ENCODE data around the gene CYFIP1.

GRCh38 chr15:22980189-22981050 lies at the start of gene CYFIP1:
- no peak for TF ChIP-seq CTCF (IDR thresholded peaks at IDR 0.05 in 8 of 11, conservative IDR thresholded peaks at IDR 0.05 in 3 of 11)
- TF ChIP-seq POLR2AphosphoS5 (IDR thresholded peaks at IDR 0.05): peak; percentile 59 to 84 (median 78)
- TF ChIP-seq POLR2A (IDR thresholded peaks at IDR 0.05): no peak

All from spleen (tissue), 7 donors.